Testis (tissue), 3 donors: ENCODE measurements around the gene CYTH4. TPM values are rescaled to one million over a fixed set of nuclear protein-coding genes. Genes with fewer than 3 reads are reported as not detected.

Experiments
- DNase-seq: peaks from one replicate; pipeline ENCODE4 v3.0.0-alpha.2; 2019
- H3K27ac ChIP-seq, 2 donors: fragments of 200-600 bp; sonication (generic); one replicate each; pipeline ENCODE4 v1.5.1; 2019
- H3K27me3 ChIP-seq: fragments of 200-600 bp; sonication (generic); one replicate; pipeline ENCODE4 v1.5.1; 2019
- H3K36me3 ChIP-seq: fragments of 200-600 bp; sonication (generic); one replicate; pipeline ENCODE4 v1.5.1; 2017; ENCODE audit warnings: low read depth; ENCODE audit errors: missing control alignments
- H3K4me1 ChIP-seq: fragments of 200-600 bp; sonication (generic); one replicate; pipeline ENCODE4 v1.5.1; 2019
- H3K4me3 ChIP-seq, 2 donors: fragments of 200-600 bp; sonication (generic); one replicate each; pipeline ENCODE4 v1.5.1; 2017 to 2019
- H3K9me3 ChIP-seq: fragments of 200-600 bp; sonication (generic); one replicate; pipeline ENCODE4 v1.5.1; 2017
- CTCF ChIP-seq, 3 experiments: fragments of 450-650 bp in 2 of 3; fragments of 200-600 bp in 1 of 3; sonication (generic) in 1 of 3; IDR thresholded peaks; one replicate each; pipeline ENCODE4 v1.5.1; 2016 to 2019; ENCODE audit warnings: antibody characterized with exemption in 3 of 3, mild to moderate bottlenecking in 2 of 3, moderate library complexity in 1 of 3
- POLR2A ChIP-seq: fragments of 450-650 bp; IDR thresholded peaks from one replicate; pipeline ENCODE4 v1.6.1; 2017; ENCODE audit warnings: antibody characterized with exemption, mild to moderate bottlenecking, moderate library complexity
- WGBS, 2 donors: methylation state at CpG; one replicate each; pipeline ENCODE4 v1.1.5; 2018; 5-methylcytosine and 5-hydroxymethylcytosine counted together
- intact Hi-C: fragments of 100-400 bp; cut with DNase I; formaldehyde crosslinking; loops from one replicate; pipeline ENCODE4 v1.15.1; 2023; ENCODE audit warnings: low total_unique reads
- polyA plus RNA-seq: library from polyadenylated mRNA; stranded (reverse); fragments of 350-450 nt; fragmentation: Illumina TruSeq; extraction: RNeasy Lipid Tissue Mini Kit (QIAGEN cat#74804); gene quantifications from one replicate; pipeline ENCODE4 v1.2.3, GENCODE V29; 2014; ENCODE audit warnings: low read depth, low replicate concordance; ENCODE audit not compliant: insufficient read depth
- total RNA-seq, 2 donors: library from RNA; depleted of rRNA; stranded (reverse); fragments of >200 nt; gene quantifications; one replicate each; pipeline ENCODE4 v1.2.3, GENCODE V29; 2016

The CYTH4 gene
- total and polyA plus RNA-seq, 3 donors from 2014 or later, result 2.7 to 7.2 (median 6.8) TPM

- WGBS, 2 donors, result 97% methylated on average over 5 of the region's 5 CpGs
- TF ChIP-seq POLR2A (no peak), CTCF (IDR thresholded peaks at IDR 0.05) (no peak)
- Histone ChIP-seq H3K9me3 (no peaks in the 10 kb centered on the region), H3K27me3 (no peaks in the 10 kb centered on the region), H3K4me3 (no peak overlapping the region), H3K4me1 (no peaks in the 10 kb centered on the region), H3K27ac (no peak overlapping the region), H3K36me3 (no peaks in the 10 kb centered on the region)
- no peak for DNase-seq
- intact Hi-C loops, result no loop called here
These were observed 9.4 kb downstream of the CYTH4 start for GRCh38 chr22:37291559-37292298.

DNA sequence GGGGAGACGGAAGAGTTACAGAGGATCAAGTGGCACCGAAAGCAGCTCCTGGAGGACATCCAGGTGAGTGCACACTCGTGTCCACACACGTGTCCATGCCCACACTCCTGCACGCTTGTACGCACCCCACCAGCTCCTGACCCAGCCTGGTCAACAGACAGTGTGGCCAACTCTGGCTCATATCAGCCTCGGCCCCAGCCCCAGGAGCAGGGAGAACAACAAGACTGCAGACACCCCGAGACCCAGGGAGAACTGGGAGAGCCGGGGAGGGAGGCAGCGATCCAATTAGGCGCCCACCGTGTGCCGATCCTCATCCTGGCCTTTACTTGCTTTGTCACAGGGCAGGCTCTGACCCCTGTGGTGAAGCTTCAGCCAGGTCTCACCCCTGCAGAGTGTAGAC is 10.3 kb downstream of the CYTH4 start:
- H3K4me3 ChIP-seq, result no peak overlapping the region
- intact Hi-C loops, result no loop called here
- no peak for TF ChIP-seq POLR2A
- TF ChIP-seq CTCF (IDR thresholded peaks at IDR 0.05), result no peak
- H3K27ac ChIP-seq, result no peak overlapping the region
- WGBS, 2 donors, result 82 to 86% methylated on average over 13 of the region's 13 CpGs
- no peaks in the 10 kb centered on the region for H3K36me3 ChIP-seq
- H3K27me3 ChIP-seq, result no peaks in the 10 kb centered on the region
- no peak for DNase-seq
- no peaks in the 10 kb centered on the region for H3K9me3 ChIP-seq
- no peaks in the 10 kb centered on the region for H3K4me1 ChIP-seq

DNA sequence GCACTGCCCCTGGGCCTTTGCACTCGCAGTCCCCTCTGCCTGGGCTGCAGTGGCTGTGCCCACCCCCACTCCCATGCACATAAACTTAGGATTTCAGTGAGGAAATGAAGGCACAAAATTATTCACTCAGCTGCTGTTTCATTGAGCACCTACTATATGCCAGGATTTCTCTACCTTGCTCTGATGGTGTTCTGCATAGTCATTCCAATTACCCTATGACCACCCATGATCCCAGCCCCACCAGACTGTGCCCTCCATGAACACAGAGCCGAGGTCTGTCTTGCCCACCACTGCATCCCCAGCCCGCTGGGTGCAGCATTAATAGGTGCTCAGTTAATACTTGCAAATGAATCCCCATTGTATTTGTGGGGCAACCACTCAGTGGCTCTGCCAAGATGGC is 10.9 kb downstream of the CYTH4 start:
- Histone ChIP-seq H3K9me3 (no peaks in the 10 kb centered on the region), H3K4me3 (no peak overlapping the region), H3K36me3 (no peaks in the 10 kb centered on the region), H3K27ac (no peak overlapping the region), H3K4me1 (no peaks in the 10 kb centered on the region), H3K27me3 (no peaks in the 10 kb centered on the region)
- intact Hi-C loops, result no loop called here
- no peak for TF ChIP-seq CTCF (IDR thresholded peaks at IDR 0.05)
- TF ChIP-seq POLR2A, result no peak
- WGBS, 2 donors, result 94 to 95% methylated on average over 3 of the region's 3 CpGs
- DNase-seq, result no peak

- 74 to 75% methylated on average over 2 to 9 of the region's 9 CpGs for WGBS, 2 donors
- no peak overlapping the region for H3K27ac ChIP-seq
- TF ChIP-seq POLR2A (no peak), CTCF (IDR thresholded peaks at IDR 0.05) (no peak)
- intact Hi-C loops, result no loop called here
- no peak for DNase-seq
- no peaks in the 10 kb centered on the region for H3K36me3 ChIP-seq
- H3K27me3 ChIP-seq, result no peaks in the 10 kb centered on the region
- H3K4me3 ChIP-seq, result no peak overlapping the region
- H3K9me3 ChIP-seq, result no peaks in the 10 kb centered on the region
- H3K4me1 ChIP-seq, result no peaks in the 10 kb centered on the region
These were observed 12.4 kb downstream of the CYTH4 start for GRCh38 chr22:37294747-37295146.

DNA sequence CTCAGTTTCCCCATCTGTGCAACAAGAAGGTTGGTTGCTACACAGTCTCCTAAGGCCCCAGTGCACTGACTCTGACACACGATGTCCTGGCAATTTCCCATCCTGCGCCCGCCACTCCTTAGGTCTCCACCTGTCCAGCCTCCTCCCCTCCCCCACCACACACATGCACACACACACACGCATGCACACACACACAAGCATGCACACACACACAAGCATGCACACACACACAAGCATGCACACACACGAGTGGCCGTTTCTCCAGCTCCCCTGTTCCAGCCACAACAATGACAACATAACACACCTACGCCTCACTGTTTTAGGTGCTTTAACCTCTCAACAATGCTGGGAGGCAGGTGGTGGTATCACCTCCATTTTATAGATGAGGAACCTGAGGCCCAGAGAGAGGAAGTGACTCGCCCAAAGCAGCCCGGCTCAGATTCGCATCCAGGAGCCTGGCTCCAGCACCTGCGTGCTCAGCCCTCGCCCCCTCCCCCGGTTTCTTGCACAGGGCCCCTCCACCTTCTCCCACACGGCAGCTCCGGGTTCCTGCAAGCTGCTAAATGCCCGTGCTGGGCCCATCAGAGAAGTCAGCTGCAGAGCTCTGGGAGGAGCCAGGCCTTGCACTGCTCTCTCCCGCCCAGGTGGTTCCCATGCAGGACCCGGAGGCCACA is 13.0 kb downstream of the CYTH4 start:
- no peak for TF ChIP-seq CTCF (IDR thresholded peaks at IDR 0.05)
- no peak for TF ChIP-seq POLR2A
- Histone ChIP-seq H3K27me3 (no peaks in the 10 kb centered on the region), H3K4me3 (no peak overlapping the region), H3K27ac (no peak overlapping the region), H3K9me3 (no peaks in the 10 kb centered on the region), H3K4me1 (no peaks in the 10 kb centered on the region), H3K36me3 (no peaks in the 10 kb centered on the region)
- intact Hi-C loops, result no loop called here
- WGBS, 2 donors, result 83 to 84% methylated on average over 9 to 18 of the region's 18 CpGs
- DNase-seq, result no peak
